CD14-positive monocyte (primary cell): Measurements from ENCODE around the gene R3HCC1L. TPM values are rescaled to one million over a fixed set of nuclear protein-coding genes. Genes with fewer than 3 reads are reported as not detected.

Experiments used
- DNase-seq, 3 donors: peaks; one replicate each; pipeline ENCODE4 v3.0.0-alpha.2; 2011 to 2022
- H2AFZ ChIP-seq: 2 replicates; pipeline ENCODE4 v1.6.0; 2012; ENCODE audit warnings: mild to moderate bottlenecking, low read depth, low read length, inconsistent platforms; ENCODE audit not compliant: insufficient read depth, poor library complexity, severe bottlenecking
- H3K27ac ChIP-seq, 2 donors: 1 replicate in 1 of 2; 2 replicates in 1 of 2; pipeline ENCODE4 v1.5.1; 2012 to 2013; ENCODE audit warnings: low read length in 2 of 2, control low read depth in 1 of 2, inconsistent platforms in 1 of 2, low read depth in 1 of 2, mild to moderate bottlenecking in 1 of 2
- H3K27me3 ChIP-seq, 2 donors: one replicate each; pipeline versions ENCODE4 v1.6.0 to v1.6.1; 2011 to 2013; ENCODE audit warnings: low read length in 2 of 2; ENCODE audit not compliant: control insufficient read depth in 2 of 2, insufficient read depth in 2 of 2
- H3K36me3 ChIP-seq, 2 donors: replicated peaks in 1 of 2; 1 replicate in 1 of 2; 2 replicates in 1 of 2; pipeline versions ENCODE4 v1.5.1 to v1.6.1; 2012 to 2013; ENCODE audit warnings: low read length in 2 of 2, control low read depth in 1 of 2, inconsistent platforms in 1 of 2, mild to moderate bottlenecking in 1 of 2; ENCODE audit not compliant: insufficient read depth in 2 of 2, control insufficient read depth in 1 of 2
- H3K4me1 ChIP-seq, 2 donors: 1 replicate in 1 of 2; 2 replicates in 1 of 2; pipeline versions ENCODE4 v1.5.1 to v1.6.1; 2012 to 2013; ENCODE audit warnings: low read length in 2 of 2, control low read depth in 1 of 2, inconsistent platforms in 1 of 2, mild to moderate bottlenecking in 1 of 2, moderate library complexity in 1 of 2; ENCODE audit not compliant: insufficient read depth in 2 of 2, control insufficient read depth in 1 of 2
- H3K4me2 ChIP-seq: replicated peaks from 2 replicates; pipeline ENCODE3; 2012; ENCODE audit warnings: low read length, moderate library complexity, mild to moderate bottlenecking; ENCODE audit not compliant: poor library complexity, severe bottlenecking; ENCODE audit errors: extremely low read depth
- H3K4me3 ChIP-seq, 3 experiments: fragments of 200-600 bp in 1 of 3; sonication (generic) in 1 of 3; replicated peaks in 1 of 3; 1 replicate in 2 of 3; 2 replicates in 1 of 3; pipeline ENCODE4 v1.5.1; 2011 to 2013; ENCODE audit warnings: low read length in 3 of 3, mild to moderate bottlenecking in 3 of 3, control low read depth in 2 of 3, low read depth in 2 of 3, inconsistent platforms in 1 of 3, moderate library complexity in 1 of 3
- H3K79me2 ChIP-seq: 2 replicates; pipeline ENCODE4 v1.6.0; 2012; ENCODE audit warnings: mild to moderate bottlenecking, control low read depth, inconsistent platforms, low read length, moderate library complexity; ENCODE audit not compliant: insufficient read depth
- H3K9ac ChIP-seq: 2 replicates; pipeline ENCODE4 v1.6.0; 2017; ENCODE audit warnings: low read length, mild to moderate bottlenecking; ENCODE audit not compliant: insufficient read depth, poor library complexity, severe bottlenecking
- H3K9me3 ChIP-seq, 2 donors: replicated peaks in 1 of 2; 1 replicate in 1 of 2; 2 replicates in 1 of 2; pipeline versions ENCODE4 v1.5.1 to v1.6.1; 2012 to 2013; ENCODE audit warnings: low read length in 2 of 2, control low read depth in 1 of 2; ENCODE audit not compliant: control insufficient read depth in 1 of 2, insufficient read depth in 1 of 2
- H4K20me1 ChIP-seq: 2 replicates; pipeline ENCODE4 v1.6.0; 2012; ENCODE audit warnings: mild to moderate bottlenecking, low read length, control low read depth, moderate library complexity; ENCODE audit not compliant: insufficient read depth
- H3K27ac Mint-ChIP-seq, 7 donors: one replicate each; pipeline ENCODE4 v1.8.0; 2020; ENCODE audit warnings: mild to moderate bottlenecking in 7 of 7, mixed read lengths in 7 of 7, moderate library complexity in 6 of 7, inconsistent platforms in 2 of 7
- H3K27me3 Mint-ChIP-seq, 3 donors: one replicate each; pipeline ENCODE4 v1.8.0; 2021 to 2022; ENCODE audit warnings: low read depth in 3 of 3, mild to moderate bottlenecking in 3 of 3, mixed read lengths in 3 of 3, moderate library complexity in 3 of 3, inconsistent platforms in 1 of 3
- H3K36me3 Mint-ChIP-seq, 2 donors: one replicate each; pipeline ENCODE4 v1.8.0; 2020; ENCODE audit warnings: mixed read lengths in 2 of 2, inconsistent platforms in 1 of 2, mild to moderate bottlenecking in 1 of 2
- H3K4me1 Mint-ChIP-seq: one replicate; pipeline ENCODE4 v1.8.0; 2020; ENCODE audit warnings: mild to moderate bottlenecking, mixed read lengths
- H3K4me3 Mint-ChIP-seq, 2 donors: one replicate each; pipeline ENCODE4 v1.8.0; 2020; ENCODE audit warnings: mild to moderate bottlenecking in 2 of 2, mixed read lengths in 2 of 2, moderate library complexity in 1 of 2
- H3K9me3 Mint-ChIP-seq, 7 donors: one replicate each; pipeline ENCODE4 v1.8.0; 2020 to 2022; ENCODE audit warnings: mixed read lengths in 7 of 7, mild to moderate bottlenecking in 6 of 7, moderate library complexity in 6 of 7, inconsistent platforms in 2 of 7
- WGBS: methylation state at CpG from one replicate; pipeline ENCODE4 v1.1.5; 2013; ENCODE audit warnings: missing lambda C conversion rate; ENCODE audit not compliant: insufficient coverage; 5-methylcytosine and 5-hydroxymethylcytosine counted together
- intact Hi-C, 2 donors: fragments of 100-400 bp; cut with micrococcal nuclease; formaldehyde crosslinking; loops; one replicate each; pipeline versions ENCODE4 v1.15.0 to v1.15.1; 2023
- polyA plus RNA-seq, 3 donors: library from polyadenylated mRNA; depleted of rRNA in 1 of 3; unstranded in 2 of 3; stranded (reverse) in 1 of 3; fragments of 300-500 nt in 2 of 3; fragments of >200 nt in 1 of 3; fragmentation: Illumina TruSeq in 2 of 3; gene quantifications; 1 replicate in 2 of 3; 2 replicates in 1 of 3; pipeline ENCODE4 v1.2.3, GENCODE V29; 2012 to 2021
- TF ChIP-seq, protein P1 (sequence below): fragments of 200-600 bp; IDR thresholded peaks from one replicate; pipeline ENCODE4 v1.8.0; 2022; ENCODE audit warnings: antibody characterized with exemption, mild to moderate bottlenecking

The R3HCC1L gene
- polyA plus RNA-seq, 3 donors, result 2.6 to 13.8 (median 2.7) TPM

GRCh38 chr10:98224509-98224908 is 90.1 kb downstream of the R3HCC1L start:
- peaks cover 2 to 12% (median 8%) of the 10 kb centered on the region in 7 donors for H3K9me3 Mint-ChIP-seq
- Histone ChIP-seq H3K4me2 (no peak overlapping the region), H3K27me3 (no peaks in the 10 kb centered on the region), H3K9ac (no peak overlapping the region), H2AFZ (no peak overlapping the region), H4K20me1 (peaks cover 50% of the 10 kb centered on the region), H3K79me2 (peaks cover 24% of the 10 kb centered on the region), H3K4me1 (no peaks in the 10 kb centered on the region), H3K27ac (no peak overlapping the region), H3K36me3 (peaks cover 0 to 6% of the 10 kb centered on the region in 2 donors), H3K9me3 (no peaks in the 10 kb centered on the region), H3K4me3 (no peak overlapping the region)
- H3K4me1 Mint-ChIP-seq, result peaks cover 7% of the 10 kb centered on the region
- DNase-seq, result no peak
- no peaks in the 10 kb centered on the region for H3K27me3 Mint-ChIP-seq
- H3K36me3 Mint-ChIP-seq, result peaks cover 9 to 19% of the 10 kb centered on the region in 2 donors
- H3K27ac Mint-ChIP-seq, result no peak overlapping the region
- TF ChIP-seq, protein P1, sequence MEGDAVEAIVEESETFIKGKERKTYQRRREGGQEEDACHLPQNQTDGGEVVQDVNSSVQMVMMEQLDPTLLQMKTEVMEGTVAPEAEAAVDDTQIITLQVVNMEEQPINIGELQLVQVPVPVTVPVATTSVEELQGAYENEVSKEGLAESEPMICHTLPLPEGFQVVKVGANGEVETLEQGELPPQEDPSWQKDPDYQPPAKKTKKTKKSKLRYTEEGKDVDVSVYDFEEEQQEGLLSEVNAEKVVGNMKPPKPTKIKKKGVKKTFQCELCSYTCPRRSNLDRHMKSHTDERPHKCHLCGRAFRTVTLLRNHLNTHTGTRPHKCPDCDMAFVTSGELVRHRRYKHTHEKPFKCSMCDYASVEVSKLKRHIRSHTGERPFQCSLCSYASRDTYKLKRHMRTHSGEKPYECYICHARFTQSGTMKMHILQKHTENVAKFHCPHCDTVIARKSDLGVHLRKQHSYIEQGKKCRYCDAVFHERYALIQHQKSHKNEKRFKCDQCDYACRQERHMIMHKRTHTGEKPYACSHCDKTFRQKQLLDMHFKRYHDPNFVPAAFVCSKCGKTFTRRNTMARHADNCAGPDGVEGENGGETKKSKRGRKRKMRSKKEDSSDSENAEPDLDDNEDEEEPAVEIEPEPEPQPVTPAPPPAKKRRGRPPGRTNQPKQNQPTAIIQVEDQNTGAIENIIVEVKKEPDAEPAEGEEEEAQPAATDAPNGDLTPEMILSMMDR, result no peak
- intact Hi-C loops, result no loop called here
- WGBS, result no CpG with 5 or more reads among the region's 2 CpGs
- H3K4me3 Mint-ChIP-seq, result no peak overlapping the region

- no CpG with 5 or more reads among the region's 1 CpG for WGBS
- Mint-ChIP-seq H3K27me3 (no peaks in the 10 kb centered on the region), H3K27ac (no peak overlapping the region), H3K4me3 (no peak overlapping the region), H3K36me3 (peaks cover 6 to 14% of the 10 kb centered on the region in 2 donors), H3K9me3 (peaks cover 0 to 8% (median 3%) of the 10 kb centered on the region in 7 donors), H3K4me1 (peaks cover 7% of the 10 kb centered on the region)
- no peak overlapping the region for H3K9ac ChIP-seq
- no peak overlapping the region for H3K4me2 ChIP-seq
- no peak overlapping the region for H3K4me3 ChIP-seq
- no peaks in the 10 kb centered on the region for H3K4me1 ChIP-seq
- H3K79me2 ChIP-seq, result peaks cover 19% of the 10 kb centered on the region
- no peak for DNase-seq
- H3K27ac ChIP-seq, result no peak overlapping the region
- TF ChIP-seq, protein P1, result no peak
- H4K20me1 ChIP-seq, result peaks cover 45% of the 10 kb centered on the region
- no peaks in the 10 kb centered on the region for H3K9me3 ChIP-seq
- H3K27me3 ChIP-seq, result no peaks in the 10 kb centered on the region
- intact Hi-C loops, result no loop called here
- no peak overlapping the region for H2AFZ ChIP-seq
- H3K36me3 ChIP-seq, result peaks cover 0 to 6% of the 10 kb centered on the region in 2 donors
Observed at GRCh38 chr10:98224996-98225395, 90.5 kb downstream of the R3HCC1L start.
